ENCODE data around the gene GCLC.
A peak's percentile ranks its signal among the peaks of the same experiment; 100 is the strongest.
"Not testable (repeated sequence)": the region's sequence is repeated elsewhere in the genome, so short reads cannot be mapped to it uniquely, and the experiment has no call there.

GCLC gene

DNA sequence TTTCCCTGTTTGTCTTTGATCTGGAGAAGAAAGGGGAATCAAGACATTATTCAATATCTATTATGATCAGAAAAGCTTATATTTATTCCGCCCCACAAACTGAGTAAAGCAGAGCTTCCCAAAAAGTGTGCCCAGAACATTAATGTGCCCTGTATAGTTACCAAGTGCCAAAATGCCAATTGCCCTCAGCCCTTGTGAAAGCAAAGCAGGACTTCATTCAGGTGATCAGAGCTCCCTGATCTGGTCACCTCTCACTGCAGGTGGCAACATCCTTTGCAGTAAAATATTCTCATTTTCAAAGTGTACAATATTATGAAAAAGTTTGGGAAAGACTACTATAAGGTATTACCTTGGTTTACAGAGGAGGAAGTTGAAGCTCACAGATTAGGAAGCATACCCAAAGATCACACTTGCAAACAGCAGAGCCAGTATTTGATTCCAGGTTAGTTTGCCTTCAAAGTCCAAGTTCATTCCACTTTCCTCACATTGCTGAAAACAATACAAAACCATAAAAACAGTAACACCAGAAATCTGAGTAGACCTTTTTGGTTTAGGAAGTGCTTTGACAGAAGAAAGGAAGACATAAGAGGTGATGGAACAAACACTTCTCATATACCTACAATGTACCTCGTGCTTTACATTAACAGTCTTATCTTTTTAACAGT lies 19.6 kb upstream of the GCLC start:
- no peak for DNase-seq (ENCODE audit: low read depth in 2 of 2, low spot score in 1 of 2)

- no peak for DNase-seq (ENCODE audit: low read depth in 2 of 2, low spot score in 1 of 2)
Observed at GRCh38 chr6:53556986-53557715, 12.2 kb upstream of the GCLC start.

- not testable (repeated sequence) for DNase-seq (ENCODE audit: low read depth in 2 of 2, low spot score in 1 of 2)
Observed at GRCh38 chr6:53553600-53553999, 8.7 kb upstream of the GCLC start.

- not testable (repeated sequence) for DNase-seq (ENCODE audit: low read depth in 2 of 2, low spot score in 1 of 2)
Observed at GRCh38 chr6:53551681-53552080, 6.8 kb upstream of the GCLC start.

DNA sequence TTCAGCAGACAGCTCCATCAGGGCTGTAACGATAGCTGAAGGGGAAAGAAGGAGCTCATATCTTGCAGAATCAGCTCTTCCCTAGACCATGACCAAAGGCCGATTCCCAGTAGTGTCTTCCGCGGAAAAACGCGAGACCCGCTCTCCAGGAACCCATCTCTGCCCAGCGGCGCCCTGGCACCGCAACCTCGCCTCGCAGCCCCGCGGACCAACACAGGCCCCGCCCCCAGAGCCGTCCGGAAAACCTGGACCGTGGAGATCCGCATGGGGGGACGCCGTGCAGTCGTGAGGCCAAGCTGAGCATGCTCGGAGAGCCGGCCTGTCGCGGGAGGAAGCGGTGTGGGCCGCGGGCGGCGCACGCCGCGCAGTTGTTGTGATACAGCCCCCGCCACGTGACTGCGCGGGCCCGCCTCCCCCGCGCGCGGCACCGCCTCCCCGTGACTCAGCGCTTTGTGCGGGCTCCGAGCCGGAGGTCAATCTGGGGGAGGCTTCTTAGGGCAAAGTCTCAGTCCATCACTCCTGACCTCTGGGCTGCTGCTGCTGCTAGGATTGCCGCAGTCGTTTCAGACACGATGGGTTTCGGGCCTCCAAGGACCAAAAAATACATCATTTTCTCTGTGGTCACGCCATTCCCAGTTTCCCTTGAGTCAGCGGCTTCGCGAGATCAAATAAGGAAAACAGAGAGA lies 3.1 kb upstream of the GCLC start:
- peak; percentile 83 to 89 for DNase-seq (ENCODE audit: low read depth in 2 of 2, low spot score in 1 of 2)

GRCh38 chr6:53547166-53547810 lies 2.4 kb upstream of the GCLC start:
- DNase-seq (ENCODE audit: low read depth in 2 of 2, low spot score in 1 of 2) = no peak

DNA sequence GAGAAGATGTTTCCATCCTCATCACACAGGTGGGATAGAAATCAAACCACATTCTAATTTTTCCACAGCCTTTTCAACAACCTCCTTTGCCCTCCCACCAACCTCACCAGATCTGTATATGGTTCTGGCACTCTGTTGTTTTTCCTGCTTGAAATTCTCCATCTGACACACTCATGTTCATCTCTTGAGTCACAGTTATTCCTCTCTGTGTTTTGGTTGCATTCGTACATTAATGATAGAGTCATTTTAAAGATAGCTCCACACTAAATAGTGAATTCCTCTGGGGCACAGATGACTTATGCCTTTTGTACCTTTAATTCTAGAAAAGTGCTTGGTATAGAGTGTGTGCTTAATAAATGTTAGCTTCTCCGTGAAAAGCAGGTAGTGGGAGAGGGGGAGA lies 1.4 kb upstream of the GCLC start:
- no peak for DNase-seq (ENCODE audit: low read depth in 2 of 2, low spot score in 1 of 2)

DNA sequence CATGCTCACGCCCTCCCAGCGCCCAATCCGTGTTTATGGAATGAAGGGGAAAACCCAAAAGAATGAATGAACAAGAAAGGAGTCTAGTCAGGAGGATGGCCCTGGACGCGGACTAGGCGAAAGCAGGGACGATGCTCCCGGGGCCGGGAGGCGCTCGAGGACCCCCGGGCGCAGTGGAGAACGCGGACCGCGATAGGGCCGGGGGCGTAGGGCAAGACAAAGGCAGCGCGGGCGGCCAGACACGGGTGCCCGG lies 758 bp downstream of the GCLC start:
- DNase-seq (ENCODE audit: low read depth in 2 of 2, low spot score in 1 of 2) = no peak

- DNase-seq (ENCODE audit: low read depth in 2 of 2, low spot score in 1 of 2) = no peak
Observed at GRCh38 chr6:53543359-53544216, 1.3 kb downstream of the GCLC start.

GRCh38 chr6:53541900-53542299 lies 3.0 kb downstream of the GCLC start:
- no peak for DNase-seq (ENCODE audit: low read depth in 2 of 2, low spot score in 1 of 2)

GRCh38 chr6:53540129-53540692 lies 4.7 kb downstream of the GCLC start:
- DNase-seq (ENCODE audit: low read depth in 2 of 2, low spot score in 1 of 2) = no peak

DNA sequence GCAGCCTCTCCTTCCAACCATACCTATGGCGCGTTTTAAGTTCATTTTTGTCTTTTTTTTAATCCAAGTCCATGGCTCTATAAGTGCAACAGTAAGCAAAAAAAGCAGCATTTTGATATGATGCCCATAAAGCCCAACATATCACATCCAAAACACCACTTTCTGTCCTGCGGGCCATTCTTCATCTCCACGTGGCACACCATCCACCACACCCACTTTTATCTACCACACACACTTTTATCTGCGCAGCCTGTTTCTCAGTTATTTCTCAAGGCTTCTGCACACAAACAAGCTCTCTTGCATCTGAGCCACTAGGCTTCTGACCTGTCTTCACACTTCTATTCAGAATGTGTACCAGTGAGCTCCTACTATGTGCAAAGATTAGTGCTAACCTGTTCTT lies 5.3 kb downstream of the GCLC start:
- no peak for DNase-seq (ENCODE audit: low read depth in 2 of 2, low spot score in 1 of 2)

GRCh38 chr6:53536561-53536960 lies 8.3 kb downstream of the GCLC start:
- DNase-seq (ENCODE audit: low read depth in 2 of 2, low spot score in 1 of 2) = no peak

DNA sequence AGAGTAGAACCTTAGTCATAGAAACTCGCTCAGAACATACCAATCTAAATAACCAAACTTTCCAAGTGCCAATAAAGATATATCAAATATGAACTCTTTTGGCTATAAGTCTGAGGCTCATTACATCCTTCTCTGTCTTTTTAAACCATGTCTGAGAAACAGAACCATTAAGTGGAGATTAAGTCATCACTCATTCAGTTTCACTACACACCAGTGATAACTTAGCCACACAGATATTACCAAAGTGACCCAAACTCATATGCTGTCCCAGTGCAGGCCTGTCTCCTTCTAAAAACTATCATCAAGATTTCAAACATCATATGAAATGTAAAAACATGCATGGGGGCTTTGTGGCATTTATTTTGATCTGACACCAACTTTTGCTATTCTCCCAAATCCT lies 12.0 kb downstream of the GCLC start:
- DNase-seq (ENCODE audit: low read depth in 2 of 2, low spot score in 1 of 2) = no peak

DNA sequence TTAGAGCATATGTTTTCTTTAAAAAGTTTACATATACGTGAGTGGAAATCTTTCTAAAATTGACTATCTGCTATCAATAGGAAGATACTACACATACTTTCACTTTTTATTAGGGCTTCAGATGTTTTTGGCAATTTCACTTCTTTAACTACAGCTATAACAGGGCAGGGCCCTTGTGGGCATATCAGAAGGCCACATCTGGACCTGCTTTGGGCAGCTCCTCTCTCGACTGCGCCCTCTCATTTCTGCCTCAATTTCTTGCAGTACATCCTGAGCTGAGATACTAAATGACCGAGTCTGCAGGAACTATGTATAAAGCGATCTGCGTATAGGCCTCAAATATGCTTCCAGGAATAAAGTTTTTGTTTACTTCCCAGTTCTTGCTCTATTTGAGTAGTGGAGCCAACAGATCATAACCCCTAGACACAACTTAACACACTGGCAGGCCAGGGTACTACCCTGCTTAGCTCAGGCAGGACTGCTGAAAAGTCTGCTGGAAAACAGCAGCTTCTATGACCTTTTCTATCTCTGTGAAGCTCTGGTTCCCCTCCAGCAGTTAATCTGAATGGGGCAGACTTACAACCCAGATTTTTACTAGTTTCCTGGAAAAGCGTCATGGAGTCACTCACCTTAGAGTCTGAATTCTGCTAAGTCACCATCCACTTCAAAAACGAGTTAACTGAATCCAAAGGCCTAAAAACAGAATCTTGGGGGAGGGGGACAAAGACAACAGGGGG lies 12.7 kb downstream of the GCLC start:
- DNase-seq (ENCODE audit: low read depth in 2 of 2, low spot score in 1 of 2) = no peak

DNA sequence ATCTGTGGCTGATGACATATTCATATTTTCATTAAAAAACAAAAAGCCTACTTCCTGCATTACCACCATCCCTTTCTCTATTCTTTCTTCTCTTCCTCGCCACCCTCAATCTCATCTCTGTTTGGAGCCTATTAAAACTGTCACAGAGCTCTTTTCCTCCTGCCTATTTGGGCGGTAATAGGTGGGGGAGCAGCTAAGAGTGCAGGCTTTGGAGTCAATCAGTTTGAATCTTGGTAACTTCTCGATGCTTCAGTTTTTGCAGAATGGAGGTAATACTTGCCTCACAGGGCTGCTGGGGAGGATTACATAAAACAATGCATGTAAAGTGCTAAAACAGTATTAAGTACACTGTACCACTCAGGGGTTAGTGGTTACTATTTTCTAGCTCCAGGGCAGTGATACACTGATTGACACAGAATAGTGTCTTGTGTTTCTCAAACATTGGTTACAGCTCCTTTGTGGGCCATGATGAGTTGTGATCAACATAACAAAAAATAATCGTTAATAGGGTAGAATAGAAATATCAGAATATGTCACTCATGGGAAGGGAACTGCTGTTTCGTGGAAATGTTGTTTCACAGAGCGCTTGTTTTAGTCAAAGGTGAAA lies 14.0 kb downstream of the GCLC start:
- DNase-seq (ENCODE audit: low read depth in 2 of 2, low spot score in 1 of 2) = no peak

DNA sequence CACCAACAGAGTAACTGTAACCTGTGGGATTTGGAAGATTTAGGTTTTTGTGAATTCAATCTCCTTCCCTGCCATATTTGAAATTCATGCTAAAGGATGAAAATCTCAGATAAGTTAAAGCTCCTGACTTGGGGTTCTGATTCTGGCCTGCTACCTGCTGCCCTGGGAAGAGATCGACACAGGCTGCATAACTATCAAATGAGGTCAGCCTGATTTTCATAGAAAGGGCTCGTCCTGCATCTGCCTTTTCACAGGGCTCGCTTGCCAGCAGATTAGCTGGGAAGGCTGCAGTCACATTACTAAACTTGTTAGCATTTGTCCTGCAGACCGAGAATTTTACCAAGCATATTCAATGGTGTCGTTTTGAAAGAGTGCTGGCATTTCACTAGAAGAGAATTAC lies 14.6 kb downstream of the GCLC start:
- DNase-seq (ENCODE audit: low read depth in 2 of 2, low spot score in 1 of 2) = no peak

GRCh38 chr6:53529324-53530036 lies 15.4 kb downstream of the GCLC start:
- no peak for DNase-seq (ENCODE audit: low read depth in 2 of 2, low spot score in 1 of 2)

- no peak for DNase-seq (ENCODE audit: low read depth in 2 of 2, low spot score in 1 of 2)
Observed at GRCh38 chr6:53528107-53528506, 16.8 kb downstream of the GCLC start.

Measured in stimulated activated CD8-positive, alpha-beta memory T cell treated with anti-CD3 and anti-CD28 coated beads, Interleukin-4, amount 100 ng/mL, for 1 hour (primary cell).